Forelimb muscle (tissue), 1 donor: Measurements from ENCODE around the gene CD55. TPM values are rescaled to one million over a fixed set of nuclear protein-coding genes. Genes with fewer than 3 reads are reported as not detected.

Experiments
- DNase-seq: peaks from one replicate; pipeline ENCODE4 v3.0.0-alpha.2; 2013; ENCODE audit warnings: low read depth
- polyA plus RNA-seq: library from polyadenylated mRNA; unstranded; fragments of 120-200 nt; gene quantifications from one replicate; pipeline ENCODE4 v1.2.1, GENCODE V29; 2013; ENCODE audit not compliant: insufficient read length

CD55 gene
- polyA plus RNA-seq, 1 donor: 15.2 TPM

GRCh38 chr1:207330011-207330710, 8.7 kb downstream of the CD55 start:
- DNase-seq: no peak

GRCh38 chr1:207331354-207332313, 10.2 kb downstream of the CD55 start:
- no peak for DNase-seq

DNA sequence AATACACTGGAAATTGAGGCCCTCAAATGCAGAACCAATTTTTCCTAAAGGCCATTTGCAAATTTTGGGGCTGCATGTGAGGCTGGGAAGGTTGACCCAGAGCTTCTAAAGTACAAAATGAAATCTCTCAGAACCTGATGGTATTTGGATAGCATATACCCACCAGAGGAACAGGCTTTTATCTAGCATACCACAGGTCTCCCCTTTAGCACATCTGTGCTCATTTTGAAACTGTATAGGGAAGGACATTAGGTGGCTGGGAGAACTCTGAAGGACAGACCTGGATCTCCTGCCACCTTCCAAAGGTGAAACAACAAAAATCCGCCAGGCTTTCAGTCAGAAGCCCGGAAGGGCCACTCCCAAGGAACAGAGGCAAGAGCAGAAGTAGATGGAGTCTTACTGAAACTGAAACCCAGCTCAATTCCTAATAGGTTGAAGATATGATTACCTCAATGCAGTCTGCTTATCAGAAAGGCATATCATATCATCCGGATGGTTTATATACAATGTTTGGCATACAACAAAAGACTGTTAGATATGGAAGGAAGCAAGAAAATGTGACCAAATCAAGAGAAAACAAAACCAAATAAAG, 11.6 kb downstream of the CD55 start:
- no peak for DNase-seq

- no peak for DNase-seq
Observed at GRCh38 chr1:207333620-207334019, 12.1 kb downstream of the CD55 start.

DNA sequence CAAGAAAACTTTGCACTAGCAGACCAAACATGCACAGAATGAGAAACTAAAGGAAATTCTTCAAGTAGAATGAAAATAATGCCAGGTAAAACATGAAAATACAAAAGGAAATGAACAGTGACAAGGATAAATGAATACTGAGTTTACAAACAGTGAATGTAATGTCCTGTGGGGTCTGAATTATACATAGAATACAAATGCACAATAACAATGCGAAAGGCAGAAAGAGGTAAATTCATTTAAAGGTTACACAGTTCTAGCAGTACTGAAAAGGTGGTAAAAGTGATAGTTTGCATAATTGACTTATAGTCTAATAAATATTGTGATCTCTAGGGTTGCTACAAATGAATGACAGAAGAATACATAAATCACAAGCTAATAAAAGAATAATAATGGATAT, 12.9 kb downstream of the CD55 start:
- no peak for DNase-seq

DNA sequence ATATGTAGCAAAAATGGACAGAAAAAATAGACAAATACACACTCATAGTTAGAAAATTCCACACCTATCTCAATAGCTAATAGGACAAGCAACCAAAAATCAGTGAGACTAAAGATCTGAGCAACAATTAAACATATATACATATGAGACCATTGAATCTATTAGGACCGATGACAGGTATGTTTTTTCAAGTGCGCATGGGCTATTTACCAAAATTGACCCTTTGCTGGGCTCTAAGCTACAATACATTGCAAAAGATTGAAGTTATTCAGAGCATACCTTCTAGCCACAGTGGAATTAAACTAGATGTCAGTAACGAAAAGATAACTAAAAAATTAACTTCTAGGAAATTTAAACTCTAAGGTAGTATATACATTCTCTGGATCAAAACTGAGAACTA, 13.7 kb downstream of the CD55 start:
- DNase-seq: no peak

GRCh38 chr1:207335695-207336363, 14.4 kb downstream of the CD55 start:
- DNase-seq: no peak

DNA sequence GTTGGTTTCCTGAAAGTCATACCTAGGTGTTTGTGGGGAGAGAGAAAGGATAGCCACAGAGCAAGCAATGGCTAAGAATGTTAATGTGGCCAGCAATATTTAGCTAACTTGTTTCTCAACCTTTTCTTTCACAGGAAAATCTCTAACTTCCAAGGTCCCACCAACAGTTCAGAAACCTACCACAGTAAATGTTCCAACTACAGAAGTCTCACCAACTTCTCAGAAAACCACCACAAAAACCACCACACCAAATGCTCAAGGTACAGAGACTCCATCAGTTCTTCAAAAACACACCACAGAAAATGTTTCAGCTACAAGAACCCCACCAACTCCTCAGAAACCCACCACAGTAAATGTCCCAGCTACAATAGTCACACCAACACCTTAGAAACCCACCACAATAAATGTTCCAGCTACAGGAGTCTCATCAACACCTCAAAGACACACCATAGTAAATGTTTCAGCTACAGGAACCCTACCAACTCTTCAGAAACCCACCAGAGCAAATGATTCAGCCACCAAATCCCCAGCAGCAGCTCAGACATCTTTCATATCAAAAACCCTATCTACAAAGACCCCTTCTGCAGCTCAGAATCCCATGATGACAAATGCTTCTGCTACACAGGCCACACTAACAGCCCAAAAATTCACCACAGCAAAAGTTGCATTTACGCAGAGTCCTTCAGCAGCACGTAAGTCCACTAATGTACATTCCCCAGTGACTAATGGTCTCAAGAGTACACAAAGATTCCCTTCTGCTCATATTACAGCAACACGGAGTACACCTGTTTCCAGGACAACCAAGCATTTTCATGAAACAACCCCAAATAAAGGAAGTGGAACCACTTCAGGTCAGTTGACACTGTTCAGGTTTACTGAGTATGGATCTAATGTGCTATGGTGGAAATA, 15.3 kb downstream of the CD55 start:
- no peak for DNase-seq

GRCh38 chr1:207342332-207342731, 20.9 kb downstream of the CD55 start:
- no peak for DNase-seq

- DNase-seq: no peak
Observed at GRCh38 chr1:207343675-207344074, 22.2 kb downstream of the CD55 start.

- DNase-seq: no peak
Observed at GRCh38 chr1:207344221-207344620, 22.7 kb downstream of the CD55 start.

- DNase-seq: no peak
Observed at GRCh38 chr1:207345644-207346477, 24.4 kb downstream of the CD55 start.

DNA sequence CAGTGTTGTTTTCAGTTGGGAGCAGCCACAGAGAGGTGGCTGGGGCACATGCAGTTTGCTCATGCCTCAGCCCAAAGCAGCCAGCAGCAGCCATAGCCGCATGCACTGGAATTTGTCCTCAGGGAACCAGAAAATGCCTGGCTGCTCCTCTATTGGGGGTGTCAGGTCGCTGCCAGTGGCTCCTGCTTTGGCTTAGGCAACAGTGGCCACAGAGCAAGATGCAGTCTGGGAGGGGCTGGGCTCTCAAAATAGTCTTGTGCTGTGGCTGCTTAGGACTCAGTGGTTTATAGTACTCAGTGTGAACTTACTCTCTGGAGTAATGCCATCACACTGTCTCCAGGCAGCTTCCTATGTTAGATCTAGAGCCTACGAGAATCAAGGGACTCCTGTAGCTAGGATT, 25.0 kb downstream of the CD55 start:
- no peak for DNase-seq

DNA sequence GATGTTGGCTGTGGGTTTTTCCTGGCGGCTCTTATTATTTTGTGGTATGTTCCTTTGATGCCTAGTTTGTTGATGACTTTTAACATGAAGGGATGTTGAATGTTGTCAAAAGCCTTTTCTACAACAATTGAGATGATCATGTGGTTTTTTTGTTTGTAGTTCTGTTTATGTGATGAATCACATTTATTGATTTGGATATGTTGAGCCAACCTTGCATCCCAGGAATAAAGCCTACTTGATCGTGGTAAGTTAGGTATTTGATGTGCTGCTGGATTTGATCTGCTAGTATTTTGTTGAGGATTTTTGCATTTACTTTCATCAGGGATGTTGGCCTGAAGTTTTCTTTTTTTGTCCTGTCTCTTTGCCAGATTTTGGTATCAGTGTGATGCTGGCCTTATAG, 28.5 kb downstream of the CD55 start:
- no peak for DNase-seq

GRCh38 chr1:207352554-207352953, 31.1 kb downstream of the CD55 start:
- DNase-seq: no peak

- no peak for DNase-seq
Observed at GRCh38 chr1:207355060-207355459, 33.6 kb downstream of the CD55 start.

DNA sequence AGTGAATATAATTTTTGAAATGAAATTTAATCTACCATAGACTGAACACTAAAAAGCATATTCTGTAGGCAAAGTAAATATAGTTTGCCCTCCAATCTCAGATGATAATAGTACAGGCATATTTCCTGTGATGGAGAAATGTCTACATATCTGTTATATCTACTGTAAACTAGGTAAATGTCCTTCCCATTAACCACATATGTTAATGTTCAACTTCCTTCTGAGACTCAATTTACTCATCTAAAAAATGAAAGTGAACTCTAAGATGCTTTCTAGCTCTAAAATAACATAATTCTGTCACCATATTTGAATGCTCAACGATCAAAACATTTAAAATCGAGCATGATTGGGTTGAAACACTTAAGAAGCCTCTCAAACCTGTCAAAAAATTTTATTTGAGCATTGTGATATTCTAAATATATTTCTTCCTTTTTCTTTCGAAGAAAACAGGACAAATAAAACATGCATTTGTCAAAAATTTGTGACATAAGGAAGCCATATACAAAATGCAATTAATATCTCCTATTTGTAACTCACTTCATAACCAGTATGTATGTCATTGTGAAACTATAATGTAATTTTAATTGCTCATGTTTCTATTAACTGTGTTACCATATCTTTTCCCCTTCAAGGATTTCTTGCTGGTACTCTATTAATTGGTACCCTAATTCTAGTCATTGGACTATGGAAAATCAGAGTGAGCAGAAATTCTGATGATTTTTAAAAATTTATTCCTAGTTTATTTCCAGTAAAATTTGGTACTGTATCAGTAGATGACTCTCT, 34.2 kb downstream of the CD55 start:
- no peak for DNase-seq

DNA sequence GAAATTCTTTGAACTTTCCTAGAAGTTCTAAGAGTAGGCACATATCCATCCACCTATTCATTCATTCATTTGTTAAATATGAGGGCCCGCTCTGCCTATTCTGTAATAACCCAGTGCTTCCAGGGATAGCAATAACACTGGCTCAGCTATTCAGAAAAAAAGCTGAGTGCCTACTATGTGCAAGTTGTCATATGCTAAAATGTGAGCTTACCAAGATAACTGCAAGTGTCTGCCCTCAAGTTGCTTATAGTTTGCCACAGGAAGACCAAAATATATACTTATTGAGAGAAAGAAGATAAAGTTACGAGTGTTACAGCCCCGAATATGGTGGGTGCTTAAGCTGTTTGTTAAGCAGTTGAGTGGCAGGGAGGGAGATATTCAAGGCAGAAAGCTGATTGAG, 39.6 kb downstream of the CD55 start:
- DNase-seq: no peak

GRCh38 chr1:207361889-207362288, 40.4 kb downstream of the CD55 start:
- no peak for DNase-seq
